ENCODE data around the gene SZT2. TPM values are rescaled to one million over a fixed set of nuclear protein-coding genes. Genes with fewer than 3 reads are reported as not detected.

The SZT2 gene
- total RNA-seq, 1 experiment from 2014 or later: 31.3 TPM

DNA sequence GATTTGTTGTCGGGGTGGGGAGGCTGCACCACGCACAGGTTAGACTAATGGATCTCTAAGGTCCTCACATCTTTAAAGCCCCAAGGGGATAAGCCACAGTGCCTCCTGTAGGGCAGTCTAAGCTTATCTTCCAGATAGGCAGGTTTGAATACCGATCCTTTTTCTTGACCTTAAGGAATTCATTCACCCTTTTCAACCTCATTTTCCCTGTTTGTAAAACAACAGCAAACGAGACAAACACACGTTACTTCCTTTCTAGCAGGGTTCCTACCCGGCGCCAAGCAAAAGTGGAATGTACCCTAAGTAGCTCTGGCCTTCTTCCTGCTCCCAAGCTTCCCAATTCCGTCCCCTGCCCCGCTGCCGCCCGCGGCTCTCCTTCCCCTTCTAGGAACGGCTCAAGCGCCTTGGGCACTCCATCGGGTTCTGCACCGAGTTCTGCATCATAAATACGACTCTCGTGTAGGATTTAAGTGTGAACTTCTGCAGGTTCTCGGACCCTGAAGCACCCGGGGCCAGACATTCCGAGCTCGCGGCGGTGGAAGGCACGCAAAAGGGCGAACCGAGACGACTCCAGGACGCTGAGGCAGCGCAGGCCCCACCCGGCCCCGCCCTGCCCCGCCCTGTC, 31.5 kb upstream of the SZT2 start:
- Histone ChIP-seq H3K9me2 (replicated peaks; ENCODE audit: insufficient read depth, low read length) (no peaks in the 10 kb centered on the region), H3K79me2 (ENCODE audit: low read length) (peaks cover 28% of the 10 kb centered on the region), H3K4me1 (ENCODE audit: low read length) (peaks cover 31% of the 10 kb centered on the region), H3K9me3 (ENCODE audit: low read length) (no peaks in the 10 kb centered on the region), H3K4me3 (ENCODE audit: low read length) (peak overlapping the region; percentile 98), H3K27me3 (ENCODE audit: low read length) (no peaks in the 10 kb centered on the region), H3K36me3 (ENCODE audit: insufficient read depth, low read length) (peaks cover 32% of the 10 kb centered on the region), H3K4me2 (ENCODE audit: low read depth, low read length, poor library complexity, severe bottlenecking) (peak overlapping the region; percentile 100), H4K20me1 (ENCODE audit: insufficient read depth, low read depth, low read length) (peaks cover 9% of the 10 kb centered on the region), H3K27ac (ENCODE audit: low read length) (peak overlapping the region; percentile 64), H2AFZ (ENCODE audit: low read length) (peak overlapping the region; percentile 99), H3K9ac (ENCODE audit: low read length) (peak overlapping the region; percentile 96)
- DNase-seq: peak; percentile 70

DNA sequence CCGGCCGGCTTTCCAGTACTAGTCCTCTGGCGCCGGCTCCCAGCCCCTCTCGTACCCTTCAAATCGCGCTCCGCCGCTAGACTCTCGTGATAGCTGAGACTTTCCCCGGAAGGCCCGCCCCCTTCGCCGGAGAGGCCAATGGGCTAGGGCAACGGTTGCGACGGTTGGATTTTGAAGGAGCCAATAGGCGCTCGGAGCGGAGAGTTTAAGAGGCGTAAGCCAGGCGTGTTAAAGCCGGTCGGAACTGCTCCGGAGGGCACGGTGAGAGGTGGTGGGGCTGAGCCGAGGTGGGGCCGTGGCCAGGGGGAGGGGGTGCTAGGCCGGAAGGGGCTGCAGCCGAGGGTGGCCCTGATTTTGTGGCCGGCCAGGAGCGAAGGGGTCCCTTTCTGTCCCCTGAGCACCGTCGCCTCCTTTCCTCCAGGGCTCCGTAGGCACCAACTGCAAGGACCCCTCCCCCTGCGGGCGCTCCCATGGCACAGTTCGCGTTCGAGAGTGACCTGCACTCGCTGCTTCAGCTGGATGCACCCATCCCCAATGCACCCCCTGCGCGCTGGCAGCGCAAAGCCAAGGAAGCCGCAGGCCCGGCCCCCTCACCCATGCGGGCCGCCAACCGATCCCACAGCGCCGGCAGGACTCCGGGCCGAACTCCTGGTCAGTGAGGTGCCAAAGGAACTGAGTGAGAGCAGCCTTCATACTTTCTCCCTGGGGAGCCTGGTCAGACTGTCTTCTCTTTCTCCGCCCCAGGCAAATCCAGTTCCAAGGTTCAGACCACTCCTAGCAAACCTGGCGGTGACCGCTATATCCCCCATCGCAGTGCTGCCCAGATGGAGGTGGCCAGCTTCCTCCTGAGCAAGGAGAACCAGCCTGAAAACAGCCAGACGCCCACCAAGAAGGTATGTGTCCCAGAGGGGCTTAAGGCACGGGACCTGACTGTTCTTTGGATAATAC, 30.7 kb upstream of the SZT2 start, which contains the start of gene CDC20:
Gene CDC20 (plus strand): TSS at position 236 of the 948 bp plus-strand sequence. CDS start 235 bp downstream, at position 471.
- Histone ChIP-seq H3K4me1 (ENCODE audit: low read length) (peaks cover 31% of the 10 kb centered on the region), H3K79me2 (ENCODE audit: low read length) (peaks cover 28% of the 10 kb centered on the region), H2AFZ (ENCODE audit: low read length) (peak within 1 kb of the TSS; percentile 99), H3K27ac (ENCODE audit: low read length) (peak within 1 kb of the TSS; percentile 84), H3K4me2 (ENCODE audit: low read depth, low read length, poor library complexity, severe bottlenecking) (peak within 1 kb of the TSS; percentile 100), H3K36me3 (ENCODE audit: insufficient read depth, low read length) (peaks cover 35% of the 10 kb centered on the region), H3K9me2 (replicated peaks; ENCODE audit: insufficient read depth, low read length) (no peaks in the 10 kb centered on the region), H3K9me3 (ENCODE audit: low read length) (no peaks in the 10 kb centered on the region), H3K27me3 (ENCODE audit: low read length) (no peaks in the 10 kb centered on the region), H3K4me3 (ENCODE audit: low read length) (peak within 1 kb of the TSS; percentile 98), H4K20me1 (ENCODE audit: insufficient read depth, low read depth, low read length) (peaks cover 9% of the 10 kb centered on the region), H3K9ac (ENCODE audit: low read length) (peak within 1 kb of the TSS; percentile 96)
- peak; percentile 100 for DNase-seq

DNA sequence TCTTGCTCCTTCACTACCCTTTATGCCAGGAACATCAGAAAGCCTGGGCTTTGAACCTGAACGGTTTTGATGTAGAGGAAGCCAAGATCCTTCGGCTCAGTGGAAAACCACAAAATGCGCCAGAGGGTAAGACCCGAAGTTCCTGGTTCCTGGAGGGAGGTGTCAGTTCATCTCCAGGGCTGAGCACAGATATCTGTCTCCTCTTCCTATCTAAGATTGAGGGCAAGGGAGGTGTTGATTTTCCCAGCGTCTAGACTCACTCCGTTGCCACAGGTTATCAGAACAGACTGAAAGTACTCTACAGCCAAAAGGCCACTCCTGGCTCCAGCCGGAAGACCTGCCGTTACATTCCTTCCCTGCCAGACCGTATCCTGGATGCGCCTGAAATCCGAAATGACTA, 30.0 kb upstream of the SZT2 start:
- peak overlapping the region; percentile 73 for H3K4me2 ChIP-seq (ENCODE audit: low read depth, low read length, poor library complexity, severe bottlenecking)
- peak overlapping the region; percentile 84 for H3K27ac ChIP-seq (ENCODE audit: low read length)
- no peak overlapping the region for H2AFZ ChIP-seq (ENCODE audit: low read length)
- H3K79me2 ChIP-seq (ENCODE audit: low read length): peaks cover 28% of the 10 kb centered on the region
- H3K27me3 ChIP-seq (ENCODE audit: low read length): no peaks in the 10 kb centered on the region
- H3K4me1 ChIP-seq (ENCODE audit: low read length): peaks cover 31% of the 10 kb centered on the region
- H3K9ac ChIP-seq (ENCODE audit: low read length): peak overlapping the region; percentile 92
- DNase-seq: no peak
- no peaks in the 10 kb centered on the region for H3K9me3 ChIP-seq (ENCODE audit: low read length)
- H3K36me3 ChIP-seq (ENCODE audit: insufficient read depth, low read length): peaks cover 40% of the 10 kb centered on the region
- no peaks in the 10 kb centered on the region for H3K9me2 ChIP-seq (replicated peaks; ENCODE audit: insufficient read depth, low read length)
- H4K20me1 ChIP-seq (ENCODE audit: insufficient read depth, low read depth, low read length): peaks cover 9% of the 10 kb centered on the region
- peak overlapping the region; percentile 98 for H3K4me3 ChIP-seq (ENCODE audit: low read length)

DNA sequence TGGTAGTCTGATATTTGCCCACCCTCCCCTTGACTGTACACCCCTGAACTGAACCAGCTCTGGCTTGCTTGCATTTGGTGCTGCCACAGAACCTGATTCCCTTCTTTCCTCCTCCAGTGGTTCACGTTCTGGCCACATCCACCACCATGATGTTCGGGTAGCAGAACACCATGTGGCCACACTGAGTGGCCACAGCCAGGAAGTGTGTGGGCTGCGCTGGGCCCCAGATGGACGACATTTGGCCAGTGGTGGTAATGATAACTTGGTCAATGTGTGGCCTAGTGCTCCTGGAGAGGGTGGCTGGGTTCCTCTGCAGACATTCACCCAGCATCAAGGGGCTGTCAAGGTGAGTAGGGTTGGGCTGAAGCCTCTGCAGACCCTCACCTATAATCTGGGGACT, 29.1 kb upstream of the SZT2 start:
- Histone ChIP-seq H3K4me2 (ENCODE audit: low read depth, low read length, poor library complexity, severe bottlenecking) (peak overlapping the region; percentile 73), H2AFZ (ENCODE audit: low read length) (no peak overlapping the region), H3K79me2 (ENCODE audit: low read length) (peaks cover 31% of the 10 kb centered on the region)

DNA sequence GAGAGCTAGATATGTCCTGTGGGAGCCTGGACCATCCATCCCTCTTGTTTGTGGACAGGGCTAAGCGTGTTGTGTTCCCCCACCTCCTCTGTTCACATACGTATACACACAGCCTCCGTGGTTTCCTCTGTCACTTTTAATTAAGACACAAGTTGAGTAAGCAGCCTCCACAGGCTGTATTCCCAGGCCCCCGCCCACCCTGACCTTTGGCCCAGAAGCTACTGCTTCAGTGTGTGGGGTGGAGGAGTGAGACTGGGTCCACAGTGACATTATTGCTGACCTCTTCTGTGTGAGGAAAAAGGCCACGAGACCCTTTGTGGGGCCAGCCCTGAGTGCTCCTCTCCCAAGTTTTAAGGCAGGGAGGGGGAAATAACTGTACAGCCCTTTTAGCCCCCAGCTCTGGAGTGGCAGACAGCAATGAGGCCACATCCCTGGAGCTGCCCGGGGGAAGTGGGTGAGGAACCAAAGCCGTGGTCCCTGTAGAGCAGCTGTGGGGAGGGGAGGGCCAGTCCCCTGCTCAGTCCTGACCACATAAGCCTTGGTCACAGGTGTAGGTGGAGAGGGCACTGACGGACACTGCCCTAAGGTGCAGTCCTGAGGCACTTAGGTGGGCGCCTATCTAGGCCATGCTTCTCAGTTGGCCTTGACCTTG, 26.3 kb upstream of the SZT2 start:
- no peak overlapping the region for H3K4me2 ChIP-seq (ENCODE audit: low read depth, low read length, poor library complexity, severe bottlenecking)
- H3K4me1 ChIP-seq (ENCODE audit: low read length): peaks cover 41% of the 10 kb centered on the region
- H4K20me1 ChIP-seq (ENCODE audit: insufficient read depth, low read depth, low read length): peaks cover 9% of the 10 kb centered on the region
- H3K36me3 ChIP-seq (ENCODE audit: insufficient read depth, low read length): peaks cover 46% of the 10 kb centered on the region
- no peaks in the 10 kb centered on the region for H3K9me3 ChIP-seq (ENCODE audit: low read length)
- no peak overlapping the region for H2AFZ ChIP-seq (ENCODE audit: low read length)
- DNase-seq: peak; percentile 66
- peaks cover 52% of the 10 kb centered on the region for H3K79me2 ChIP-seq (ENCODE audit: low read length)
- H3K4me3 ChIP-seq (ENCODE audit: low read length): no peak overlapping the region
- no peaks in the 10 kb centered on the region for H3K27me3 ChIP-seq (ENCODE audit: low read length)
- no peaks in the 10 kb centered on the region for H3K9me2 ChIP-seq (replicated peaks; ENCODE audit: insufficient read depth, low read length)
- peak overlapping the region; percentile 15; the same call in 1 of the 2 replicates for H3K27ac ChIP-seq (ENCODE audit: low read length)
- no peak overlapping the region for H3K9ac ChIP-seq (ENCODE audit: low read length)

More for the DNA sequence above, 29.1 kb upstream of the SZT2 start:
- Histone ChIP-seq H3K27me3 (ENCODE audit: low read length) (no peaks in the 10 kb centered on the region), H4K20me1 (ENCODE audit: insufficient read depth, low read depth, low read length) (peaks cover 9% of the 10 kb centered on the region), H3K4me1 (ENCODE audit: low read length) (peaks cover 34% of the 10 kb centered on the region), H3K27ac (ENCODE audit: low read length) (peak overlapping the region; percentile 84), H3K9me3 (ENCODE audit: low read length) (no peaks in the 10 kb centered on the region), H3K9me2 (replicated peaks; ENCODE audit: insufficient read depth, low read length) (no peaks in the 10 kb centered on the region), H3K4me3 (ENCODE audit: low read length) (peak overlapping the region; percentile 98), H3K9ac (ENCODE audit: low read length) (peak overlapping the region; percentile 92), H3K36me3 (ENCODE audit: insufficient read depth, low read length) (peaks cover 46% of the 10 kb centered on the region)
- DNase-seq: no peak

DNA sequence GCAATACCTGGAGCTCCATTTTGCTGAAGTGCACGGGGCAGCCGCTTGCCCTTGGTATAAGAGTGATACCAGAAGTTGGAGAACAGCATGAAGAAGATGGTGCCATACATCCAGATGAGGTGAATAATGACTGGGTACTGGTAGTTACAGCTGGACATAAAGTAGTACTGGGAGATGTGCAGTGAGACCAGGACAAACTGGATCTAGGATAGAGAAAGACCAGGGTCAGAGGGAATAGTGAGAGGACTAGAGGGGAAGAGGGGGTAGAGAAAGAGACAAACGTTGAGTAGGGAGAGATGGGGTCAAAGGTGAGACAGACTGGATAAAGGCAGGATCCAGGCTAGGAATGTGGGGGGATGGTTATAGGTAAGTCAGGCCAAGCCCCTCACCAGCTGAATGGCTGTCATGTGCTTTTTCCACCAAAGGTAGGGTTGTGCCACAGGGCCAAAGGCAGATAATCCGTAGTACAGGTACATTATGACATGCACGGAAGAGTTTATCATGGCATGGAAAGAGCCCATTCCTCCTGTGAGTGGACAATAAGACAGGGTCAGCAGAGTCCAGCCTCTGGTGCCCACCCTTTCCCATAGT, 25.7 kb upstream of the SZT2 start:
- Histone ChIP-seq H3K4me3 (ENCODE audit: low read length) (no peak overlapping the region), H3K36me3 (ENCODE audit: insufficient read depth, low read length) (peaks cover 46% of the 10 kb centered on the region), H4K20me1 (ENCODE audit: insufficient read depth, low read depth, low read length) (peaks cover 9% of the 10 kb centered on the region), H3K9ac (ENCODE audit: low read length) (no peak overlapping the region), H3K4me1 (ENCODE audit: low read length) (peaks cover 47% of the 10 kb centered on the region), H2AFZ (ENCODE audit: low read length) (no peak overlapping the region), H3K9me2 (replicated peaks; ENCODE audit: insufficient read depth, low read length) (no peaks in the 10 kb centered on the region), H3K27ac (ENCODE audit: low read length) (no peak overlapping the region), H3K9me3 (ENCODE audit: low read length) (no peaks in the 10 kb centered on the region), H3K79me2 (ENCODE audit: low read length) (peaks cover 56% of the 10 kb centered on the region), H3K4me2 (ENCODE audit: low read depth, low read length, poor library complexity, severe bottlenecking) (no peak overlapping the region), H3K27me3 (ENCODE audit: low read length) (no peaks in the 10 kb centered on the region)
- peak; percentile 52 for DNase-seq

DNA sequence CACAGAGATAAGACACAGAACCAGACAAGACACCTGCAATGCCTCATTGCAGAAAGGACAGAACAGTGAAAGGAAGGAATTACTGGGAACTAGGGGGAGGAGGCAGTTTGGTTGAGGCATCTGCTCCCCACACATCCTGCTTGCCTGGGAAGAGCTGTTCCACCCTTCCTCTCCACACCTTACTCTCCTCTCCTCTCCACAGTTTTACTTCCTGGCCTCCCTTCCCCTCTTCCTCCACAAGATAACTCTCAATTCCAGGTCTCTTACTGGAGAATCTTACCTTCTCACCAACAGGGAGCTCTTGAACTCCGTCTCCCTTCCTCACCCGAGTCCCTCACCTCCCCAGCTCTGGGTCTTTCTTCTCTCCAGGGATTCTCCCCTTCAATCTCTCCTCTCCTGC, 24.0 kb upstream of the SZT2 start:
- Histone ChIP-seq H4K20me1 (ENCODE audit: insufficient read depth, low read depth, low read length) (no peaks in the 10 kb centered on the region; the same call in 1 of the 2 replicates), H3K79me2 (ENCODE audit: low read length) (peaks cover 40% of the 10 kb centered on the region), H2AFZ (ENCODE audit: low read length) (no peak overlapping the region), H3K9ac (ENCODE audit: low read length) (peak overlapping the region; percentile 99), H3K27ac (ENCODE audit: low read length) (peak overlapping the region; percentile 92), H3K4me3 (ENCODE audit: low read length) (peak overlapping the region; percentile 94), H3K4me1 (ENCODE audit: low read length) (peaks cover 37% of the 10 kb centered on the region), H3K27me3 (ENCODE audit: low read length) (no peaks in the 10 kb centered on the region), H3K36me3 (ENCODE audit: insufficient read depth, low read length) (peaks cover 30% of the 10 kb centered on the region), H3K4me2 (ENCODE audit: low read depth, low read length, poor library complexity, severe bottlenecking) (peak overlapping the region; percentile 95), H3K9me2 (replicated peaks; ENCODE audit: insufficient read depth, low read length) (no peaks in the 10 kb centered on the region), H3K9me3 (ENCODE audit: low read length) (no peaks in the 10 kb centered on the region)
- no peak for DNase-seq
